ENCODE results near the gene IL21.

Gene IL21

GRCh38 chr4:122632396-122633143 lies 11.7 kb upstream of the IL21 start:
- DNase-seq: no peak

GRCh38 chr4:122625156-122625555 lies 4.3 kb upstream of the IL21 start:
- DNase-seq: no peak

- no peak for DNase-seq
Observed at GRCh38 chr4:122624205-122624604, 3.3 kb upstream of the IL21 start.

GRCh38 chr4:122623637-122624166 lies 2.8 kb upstream of the IL21 start:
- DNase-seq: no peak

GRCh38 chr4:122622400-122622799 lies 1.5 kb upstream of the IL21 start:
- no peak for DNase-seq

- DNase-seq: no peak
Observed at GRCh38 chr4:122619611-122620010, 1.3 kb downstream of the IL21 start.

- no peak for DNase-seq
Observed at GRCh38 chr4:122617597-122618593, 3.0 kb downstream of the IL21 start.

GRCh38 chr4:122616915-122617596 lies 3.8 kb downstream of the IL21 start:
- DNase-seq: no peak

- DNase-seq: no peak
Observed at GRCh38 chr4:122614621-122615020, 6.2 kb downstream of the IL21 start.

- DNase-seq: no peak
Observed at GRCh38 chr4:122612540-122612939, 8.3 kb downstream of the IL21 start.

GRCh38 chr4:122606364-122607043 lies 14.4 kb downstream of the IL21 start:
- DNase-seq: no peak

GRCh38 chr4:122604146-122604545 lies 16.7 kb downstream of the IL21 start:
- no peak for DNase-seq

GRCh38 chr4:122603156-122603574 lies 17.7 kb downstream of the IL21 start:
- no peak for DNase-seq

GRCh38 chr4:122602277-122603142 lies 18.4 kb downstream of the IL21 start:
- no peak for DNase-seq

GRCh38 chr4:122591196-122591595 lies 29.7 kb downstream of the IL21 start:
- DNase-seq: no peak

GRCh38 chr4:122588453-122589238 lies 32.2 kb downstream of the IL21 start:
- no peak for DNase-seq

- no peak for DNase-seq
Observed at GRCh38 chr4:122584519-122584918, 36.3 kb downstream of the IL21 start.

- DNase-seq: no peak
Observed at GRCh38 chr4:122583906-122584305, 37.0 kb downstream of the IL21 start.

GRCh38 chr4:122577808-122578781 lies 42.8 kb downstream of the IL21 start:
- peak; percentile 2 for DNase-seq
